Activated CD8-positive, alpha-beta memory T cell treated with anti-CD3 and anti-CD28 coated beads for 24 hours (primary cell): ENCODE results near the gene NEURL4.
"Not testable (repeated sequence)": the region's sequence is repeated elsewhere in the genome, so short reads cannot be mapped to it uniquely, and the experiment has no call there.

Experiments used
- DNase-seq: peaks from one replicate; pipeline ENCODE4 v3.0.0-alpha.2; 2020

The NEURL4 gene

DNA sequence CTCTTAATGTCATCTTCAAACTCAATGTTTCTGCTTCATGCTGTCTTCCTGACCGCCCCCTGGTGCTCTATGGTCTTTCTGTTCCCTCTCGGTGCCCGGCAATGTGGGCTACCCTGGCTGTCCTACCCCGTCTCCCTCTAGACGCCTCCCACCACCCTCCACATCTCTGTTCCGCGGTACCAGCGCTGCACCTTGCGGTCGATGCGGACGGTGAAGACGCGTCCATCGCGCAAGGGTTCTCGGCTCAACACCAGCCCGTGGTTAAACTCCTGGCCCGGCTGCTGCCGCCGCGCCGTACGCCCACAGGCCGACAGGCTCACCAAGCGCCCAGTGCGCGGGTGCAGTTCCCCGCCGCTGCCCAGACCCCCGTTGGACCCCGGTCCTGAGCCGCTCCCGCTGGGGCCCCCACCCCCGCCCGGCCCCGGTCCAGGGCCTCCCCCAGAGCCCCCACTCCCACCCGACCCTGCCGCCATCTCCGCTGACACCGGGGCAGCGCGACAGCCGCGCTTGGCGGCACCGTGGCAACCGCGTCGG, at the start of gene NEURL4:
Gene NEURL4, minus strand, starts transcription at position 496 of the 534 bp plus-strand sequence. Its CDS starts 23 bp downstream, at position 473.
- DNase-seq: no peak

DNA sequence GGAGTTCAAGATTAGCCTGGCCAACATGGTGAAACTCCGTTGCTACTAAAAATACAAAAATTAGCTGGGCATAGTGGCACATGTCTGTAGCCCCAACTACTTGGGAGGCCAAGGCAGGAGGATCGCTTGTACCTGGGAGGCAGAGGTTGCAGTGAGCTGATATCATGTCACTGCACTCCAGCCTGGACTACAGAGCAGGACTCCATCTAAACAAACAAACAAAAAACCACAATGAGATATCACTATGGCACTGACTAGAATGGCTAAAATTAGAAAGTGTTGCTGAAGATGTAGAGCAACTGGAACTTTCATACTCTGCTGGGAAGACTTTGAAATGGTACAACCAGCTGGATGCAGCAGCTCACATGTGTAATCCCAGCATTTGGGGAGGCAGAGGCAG, 45.2 kb upstream of the NEURL4 start:
- no peak for DNase-seq

DNA sequence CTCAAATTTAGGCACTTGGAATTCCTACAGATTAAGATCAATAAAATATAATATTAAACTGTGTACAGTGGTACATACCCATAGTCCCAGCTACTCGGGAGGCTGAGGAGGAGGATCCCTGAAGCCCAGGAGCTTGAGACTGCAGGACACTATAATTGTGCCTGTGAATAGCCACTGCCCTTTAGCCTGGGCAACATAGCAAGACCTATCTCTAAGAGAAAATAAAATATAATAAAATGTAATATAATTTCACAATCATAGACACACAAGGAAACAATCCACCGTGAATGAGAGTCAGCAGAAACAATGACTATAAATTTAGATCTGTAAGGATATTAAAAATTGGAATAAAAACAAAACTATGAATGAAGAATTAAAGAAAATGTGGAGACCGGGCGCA, 41.7 kb upstream of the NEURL4 start:
- no peak for DNase-seq

DNA sequence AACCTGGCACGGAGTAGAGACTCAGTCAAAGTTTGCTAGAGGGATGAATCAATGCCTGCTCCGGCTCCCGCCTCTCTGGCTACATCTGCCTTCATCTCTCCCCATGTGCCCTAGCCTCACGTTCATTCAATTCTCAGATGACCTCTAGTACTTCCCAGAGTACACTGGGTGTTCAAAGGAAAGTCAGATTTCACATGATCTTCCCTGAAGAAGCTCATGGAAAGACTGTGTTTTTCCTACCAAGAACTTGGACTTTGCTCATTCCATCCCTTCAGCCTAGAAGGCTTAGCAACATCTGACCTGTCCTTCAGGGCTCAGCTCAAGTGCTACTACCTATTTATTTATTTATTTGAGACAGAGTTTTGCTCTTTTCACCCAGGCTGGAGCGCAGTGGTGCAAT, 40.7 kb upstream of the NEURL4 start:
- no peak for DNase-seq

DNA sequence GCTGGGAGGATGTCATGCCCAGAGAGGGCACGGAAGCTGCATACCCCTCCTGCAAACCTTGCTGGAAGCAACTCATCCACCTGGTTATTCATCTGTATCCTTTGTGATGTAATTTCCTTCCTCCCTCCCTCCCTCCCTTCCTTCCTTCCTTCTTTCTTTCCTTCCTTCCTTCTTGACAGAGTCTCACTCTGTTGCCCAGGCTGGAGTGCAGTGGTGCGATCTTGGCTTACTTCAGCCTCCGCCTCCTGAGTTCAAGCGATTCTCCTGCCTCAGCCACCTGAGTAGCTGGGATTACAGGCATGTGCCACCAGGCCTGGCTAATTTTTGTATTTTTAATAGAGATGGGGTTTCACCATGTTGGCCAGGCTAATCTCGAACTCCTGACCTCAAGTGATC, 39.5 kb upstream of the NEURL4 start:
- not testable (repeated sequence) for DNase-seq

DNA sequence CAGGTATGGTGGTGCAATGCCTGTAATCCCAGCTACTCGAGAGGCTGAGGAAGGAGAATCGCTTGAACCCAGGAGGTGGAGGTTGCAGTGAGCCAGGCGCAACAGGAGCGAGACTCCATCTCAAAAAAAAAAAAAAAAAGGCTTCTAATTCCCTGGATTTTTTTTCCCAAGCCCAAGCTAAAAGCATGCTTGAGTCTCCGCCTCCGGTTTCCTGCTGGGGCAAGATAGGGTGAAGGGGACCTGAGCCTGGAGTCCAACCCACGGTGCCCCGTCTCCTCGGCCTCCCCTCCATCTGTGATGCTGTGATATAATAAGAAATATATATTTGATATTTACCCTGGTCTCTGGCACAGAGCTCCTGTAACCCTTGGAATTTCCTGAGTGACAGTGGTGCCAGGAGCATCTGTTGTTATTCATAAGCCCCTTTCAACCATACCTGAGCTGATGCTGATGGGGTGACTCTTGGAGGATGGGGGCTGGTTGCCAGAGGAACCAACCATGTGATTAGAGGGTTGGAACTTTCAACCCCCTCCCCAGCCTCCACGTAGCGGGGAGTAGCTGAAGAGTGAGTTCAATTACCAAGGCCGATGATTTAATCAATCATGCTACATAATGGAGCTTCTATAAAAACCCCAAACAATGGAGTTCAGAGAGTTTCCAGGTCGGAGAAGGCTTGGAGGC, 38.9 kb upstream of the NEURL4 start:
- no peak for DNase-seq

DNA sequence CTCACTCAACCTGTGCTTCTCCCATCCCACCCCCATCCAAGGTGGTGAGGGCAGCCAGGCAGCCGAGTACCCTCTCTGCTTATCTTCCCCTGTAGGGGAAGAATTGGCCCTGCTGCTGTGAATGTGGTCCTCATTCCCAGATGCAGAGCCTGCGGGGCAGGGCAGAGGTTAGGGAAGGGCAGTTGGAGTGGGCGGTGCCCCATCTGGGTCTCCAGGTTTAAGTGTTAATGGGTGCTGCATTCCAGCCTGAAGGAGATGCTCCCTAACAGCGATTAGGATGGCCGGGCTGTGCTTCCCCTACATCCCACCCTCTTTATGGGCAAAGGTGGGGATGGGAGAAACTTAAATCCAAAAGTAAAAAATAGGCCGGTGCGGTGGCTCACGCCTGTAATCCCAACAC, 37.9 kb upstream of the NEURL4 start:
- DNase-seq: no peak

DNA sequence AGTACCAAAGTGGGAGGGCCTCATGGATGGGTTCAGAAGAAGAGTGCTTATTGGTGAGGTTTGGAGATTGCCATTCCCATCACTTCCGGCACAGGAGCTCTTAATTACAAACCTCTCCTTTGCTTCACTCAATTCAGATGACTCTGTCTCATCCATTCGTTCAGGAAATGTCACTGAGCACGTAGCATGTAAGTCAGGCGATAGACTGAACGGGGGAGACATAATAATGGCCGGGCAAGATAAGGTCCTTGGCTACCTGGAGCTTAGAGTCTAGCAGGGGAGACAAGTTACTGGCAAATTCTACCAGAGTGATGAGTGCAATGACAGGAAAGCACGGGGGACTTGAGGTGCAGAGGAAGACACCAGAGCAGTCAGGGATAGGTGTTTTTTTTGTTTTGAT, 36.8 kb upstream of the NEURL4 start:
- not testable (repeated sequence) for DNase-seq

DNA sequence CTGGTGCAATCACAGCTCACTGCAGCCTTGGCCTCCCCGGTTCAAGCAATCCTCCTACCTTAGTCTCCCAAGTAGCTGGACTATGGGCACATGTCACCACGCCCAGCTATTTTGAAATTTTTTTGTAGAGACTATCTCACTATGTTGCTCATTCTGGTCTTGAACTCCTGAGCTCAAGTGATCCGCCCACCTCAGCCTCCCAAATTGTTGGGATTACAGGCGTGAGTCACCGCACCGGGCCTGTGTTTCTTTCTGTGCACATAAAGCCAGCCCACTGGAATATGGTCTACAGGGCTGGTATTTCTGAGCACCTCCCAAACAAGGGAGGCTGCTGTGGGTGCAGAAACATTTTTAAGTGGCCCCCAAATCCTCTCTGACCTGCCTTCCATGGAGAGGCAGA, 34.2 kb upstream of the NEURL4 start:
- no peak for DNase-seq

DNA sequence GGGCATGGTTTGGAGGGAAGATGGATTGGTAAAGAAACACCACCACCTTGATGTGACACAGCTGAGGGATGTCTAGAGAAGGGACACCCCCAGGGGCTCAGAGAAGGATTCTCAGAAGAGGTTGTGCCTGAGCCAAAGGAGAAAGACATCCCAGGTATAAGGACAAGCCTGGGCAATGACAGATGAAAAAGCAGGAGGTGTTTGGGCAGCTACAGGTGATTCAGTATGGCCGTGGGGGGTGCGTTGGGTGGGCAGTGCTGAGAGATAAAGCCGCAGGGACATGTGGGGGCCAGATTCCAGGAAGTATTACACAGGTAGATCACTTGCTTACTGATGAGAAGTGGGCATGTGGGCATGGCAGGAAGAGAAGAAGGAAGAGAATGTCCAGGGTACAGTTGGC, 32.8 kb upstream of the NEURL4 start:
- no peak for DNase-seq

DNA sequence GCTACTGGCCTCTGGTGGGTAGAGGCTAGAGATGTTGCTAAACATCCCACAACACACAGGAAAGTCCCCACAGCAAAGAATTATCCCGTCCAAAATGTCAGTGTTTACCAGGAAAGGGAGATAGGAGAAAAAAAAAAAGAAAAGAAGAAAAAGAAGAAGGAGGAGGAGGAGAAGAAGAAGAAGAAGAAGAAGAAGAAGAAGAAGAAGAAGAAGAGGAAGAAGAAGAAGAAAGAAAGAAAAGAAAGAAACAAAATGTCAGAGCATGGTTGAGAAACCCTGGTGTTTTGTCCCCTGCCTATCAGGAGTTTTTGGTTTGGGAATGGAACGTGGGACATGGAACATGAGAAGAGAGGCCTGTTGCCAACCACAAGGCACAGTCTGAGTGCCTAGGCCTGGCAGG, 28.2 kb upstream of the NEURL4 start:
- no peak for DNase-seq

DNA sequence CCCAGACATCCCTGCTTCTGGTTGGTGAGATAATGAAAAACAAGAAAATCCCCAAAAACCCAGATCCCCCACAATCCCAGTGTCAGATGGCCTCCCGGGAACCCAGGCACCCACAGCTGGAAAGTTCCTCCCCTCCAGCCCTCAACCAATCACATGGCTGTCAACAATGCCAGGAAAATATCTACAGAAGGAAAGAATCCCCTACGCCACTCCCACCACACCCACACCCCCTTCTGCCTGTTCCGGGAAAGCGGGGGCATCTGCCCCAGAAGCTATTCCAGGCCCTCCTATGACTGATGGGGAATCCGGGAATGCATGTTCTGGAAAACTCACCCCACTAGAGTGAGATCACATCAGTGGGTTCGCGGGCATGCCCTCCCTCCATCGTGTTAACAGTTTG, 27.6 kb upstream of the NEURL4 start:
- no peak for DNase-seq

DNA sequence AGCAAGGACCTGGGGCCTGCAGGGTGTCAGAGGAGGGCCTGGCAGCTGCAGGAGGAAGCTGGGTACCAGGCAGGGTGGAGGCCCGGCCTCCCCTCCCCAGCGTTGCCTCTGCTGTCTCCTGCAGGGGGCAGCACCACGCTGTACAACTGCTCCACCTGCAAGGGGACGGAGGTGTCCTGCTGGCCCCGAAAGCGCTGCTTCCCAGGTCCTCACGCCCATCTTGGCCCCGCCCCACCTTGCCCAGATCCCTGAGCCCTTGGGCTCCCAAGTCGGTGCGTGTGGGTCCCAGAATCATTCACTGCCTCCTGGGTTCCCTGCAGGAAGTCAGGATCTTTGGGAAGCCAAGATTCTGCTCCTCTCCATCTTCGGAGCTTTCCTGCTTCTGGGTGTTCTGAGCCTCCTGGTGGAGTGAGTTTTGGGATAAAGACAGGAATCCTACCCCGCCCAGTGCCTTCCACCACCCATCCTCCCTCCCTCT, 27.0 kb upstream of the NEURL4 start:
- DNase-seq: peak; percentile 94

DNA sequence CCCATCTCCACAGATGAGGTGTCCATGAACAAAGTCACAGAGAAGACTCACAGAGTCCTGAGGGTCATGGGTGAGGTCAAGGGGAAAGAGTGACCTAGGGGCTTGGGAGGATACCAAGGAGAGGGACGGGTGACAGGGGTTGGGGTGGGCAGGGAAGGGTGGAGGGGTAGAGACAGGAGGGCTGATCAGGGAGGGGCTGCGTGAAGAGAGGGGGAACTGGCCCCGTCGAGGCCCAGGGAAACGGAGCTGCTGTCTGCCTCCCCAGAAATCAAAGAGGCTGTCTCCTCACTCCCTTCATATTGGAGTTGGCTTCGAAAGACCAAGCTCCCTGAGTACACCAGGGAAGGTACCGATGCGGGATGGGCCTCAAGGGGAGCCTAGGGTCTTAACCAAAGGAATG, 26.4 kb upstream of the NEURL4 start:
- no peak for DNase-seq

DNA sequence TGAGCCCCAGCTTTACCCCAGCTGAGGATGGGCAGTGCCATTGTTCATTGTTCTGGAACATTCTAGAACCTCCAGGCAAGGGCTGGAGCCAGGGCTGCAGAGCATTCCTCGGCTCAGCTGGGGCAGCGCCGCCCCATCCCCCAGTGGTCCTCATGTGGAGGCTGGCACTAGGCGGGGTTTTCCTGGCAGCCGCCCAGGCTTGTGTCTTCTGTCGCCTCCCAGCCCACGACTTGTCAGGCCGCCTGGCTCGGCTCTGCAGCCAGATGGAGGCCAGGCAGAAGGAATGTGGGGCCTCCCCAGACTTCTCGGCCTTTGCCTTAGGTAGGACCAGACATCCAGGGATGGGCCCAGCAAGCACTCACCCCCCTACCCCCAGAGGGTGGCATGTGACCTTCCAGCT, 25.9 kb upstream of the NEURL4 start, which contains the start of gene TMEM95:
Gene TMEM95, plus strand, starts transcription at position 104 of the 400 bp plus-strand sequence. Its CDS starts 49 bp downstream, at position 153.
- no peak for DNase-seq

DNA sequence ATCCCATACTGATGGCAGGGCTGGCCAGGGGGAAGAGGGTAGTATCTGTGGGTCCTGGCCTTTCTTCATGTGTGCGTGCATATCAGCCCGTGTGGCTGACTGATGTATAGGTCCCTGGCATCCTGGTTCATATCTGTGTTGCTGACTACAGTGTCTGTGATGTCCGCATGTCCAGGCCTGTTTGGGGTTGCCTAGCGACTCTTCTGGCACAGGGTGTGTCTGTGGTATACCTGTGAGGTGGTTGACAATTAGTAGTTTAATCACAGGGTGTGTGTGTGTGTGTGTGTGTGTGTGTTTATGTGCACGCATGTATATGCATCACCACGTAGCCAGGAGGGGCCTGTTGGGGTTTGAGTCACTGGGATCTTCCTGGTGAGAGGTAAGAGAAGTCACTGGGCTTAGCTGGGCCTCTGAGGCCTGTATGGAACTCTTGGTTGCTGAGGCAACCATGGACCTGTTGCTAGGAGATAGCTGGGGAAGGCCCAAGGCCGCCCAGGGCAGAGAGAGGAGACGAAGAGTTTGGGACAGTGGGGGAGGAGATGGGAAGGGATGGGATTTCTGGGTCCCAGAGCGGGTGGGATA, 25.2 kb upstream of the NEURL4 start:
- no peak for DNase-seq

DNA sequence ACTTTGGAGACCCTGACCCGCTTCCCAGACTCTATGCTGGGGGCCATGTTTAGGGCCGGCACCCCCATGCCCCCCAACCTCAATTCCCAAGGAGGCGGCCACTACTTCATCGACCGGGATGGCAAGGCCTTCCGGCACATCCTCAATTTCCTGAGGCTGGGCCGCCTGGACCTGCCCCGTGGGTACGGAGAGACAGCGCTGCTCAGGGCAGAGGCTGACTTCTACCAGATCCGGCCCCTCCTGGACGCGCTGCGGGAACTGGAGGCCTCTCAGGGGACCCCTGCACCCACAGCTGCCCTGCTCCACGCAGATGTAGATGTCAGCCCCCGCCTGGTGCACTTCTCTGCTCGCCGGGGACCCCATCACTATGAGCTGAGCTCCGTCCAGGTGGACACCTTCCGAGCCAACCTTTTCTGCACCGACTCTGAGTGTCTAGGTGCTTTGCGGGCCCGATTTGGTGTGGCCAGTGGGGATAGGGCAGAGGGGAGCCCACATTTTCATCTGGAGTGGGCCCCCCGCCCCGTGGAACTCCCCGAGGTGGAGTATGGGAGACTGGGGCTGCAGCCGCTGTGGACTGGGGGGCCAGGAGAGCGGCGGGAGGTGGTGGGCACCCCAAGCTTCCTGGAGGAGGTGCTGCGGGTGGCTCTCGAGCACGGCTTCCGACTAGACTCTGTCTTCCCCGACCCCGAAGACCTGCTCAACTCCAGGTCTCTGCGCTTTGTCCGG, 23.9 kb upstream of the NEURL4 start:
- no peak for DNase-seq

DNA sequence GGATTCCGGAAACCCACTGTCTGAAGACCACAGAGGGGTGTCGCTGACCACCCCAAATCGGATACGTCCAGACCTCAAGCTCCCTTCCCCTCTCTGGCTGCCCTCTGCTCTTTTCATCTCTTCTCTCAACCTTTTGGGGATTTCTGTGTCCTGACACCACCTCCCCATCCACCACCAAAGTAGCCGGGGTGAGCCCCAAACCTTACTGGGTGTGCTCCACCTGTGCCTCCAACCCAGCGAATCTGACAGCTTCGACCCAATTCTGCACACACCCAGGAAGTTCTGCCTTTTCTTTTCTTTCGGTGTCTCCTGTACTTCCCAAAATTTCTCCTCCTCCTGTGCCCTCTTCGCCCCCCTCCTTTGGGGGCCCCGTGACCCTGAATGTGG, 23.4 kb upstream of the NEURL4 start:
- no peak for DNase-seq

DNA sequence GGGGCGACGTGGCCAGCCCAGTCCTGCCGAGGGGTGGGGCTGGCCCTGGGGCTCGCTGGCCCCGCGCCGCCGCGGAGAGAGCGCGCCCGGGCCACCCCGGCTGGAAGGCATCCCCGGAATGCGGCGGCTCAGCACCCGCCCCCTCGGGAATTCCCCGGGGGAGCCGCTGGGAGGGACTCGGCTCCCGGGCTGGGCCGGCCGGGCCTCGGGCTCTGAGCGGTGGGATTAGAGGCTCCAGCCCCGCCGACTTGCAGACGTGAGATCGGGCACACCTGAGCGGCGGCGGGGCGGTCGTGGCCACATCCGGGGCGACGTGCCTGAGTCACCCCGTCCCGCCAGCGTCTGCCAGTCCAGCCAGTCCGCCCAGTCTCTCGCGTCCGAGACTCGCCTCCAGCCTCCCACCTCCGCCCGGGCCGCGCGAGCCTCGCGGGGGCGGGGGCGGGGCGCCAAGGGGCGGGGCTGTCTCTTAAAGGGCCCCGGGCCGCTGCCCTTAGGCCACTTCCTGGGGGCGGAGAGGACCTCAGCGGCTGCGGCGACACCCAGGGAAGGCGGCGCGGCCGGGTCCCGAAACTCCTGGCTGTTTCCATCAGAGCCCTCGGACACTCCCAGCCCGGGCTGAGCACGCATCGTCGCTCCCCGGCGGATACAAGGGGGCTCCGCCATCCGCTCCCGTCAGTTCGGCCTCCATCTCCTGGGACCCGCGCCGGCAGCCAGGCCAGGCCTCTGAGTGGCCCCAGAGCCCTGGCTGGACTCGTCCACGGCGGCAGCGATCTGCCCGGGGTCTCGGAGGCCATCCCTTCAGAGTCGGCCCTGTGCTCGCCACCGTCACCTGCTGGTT, 22.7 kb upstream of the NEURL4 start, which contains the start of gene KCTD11:
Gene KCTD11, plus strand, starts transcription at position 498 of the 838 bp plus-strand sequence.
- peak; percentile 90 for DNase-seq

DNA sequence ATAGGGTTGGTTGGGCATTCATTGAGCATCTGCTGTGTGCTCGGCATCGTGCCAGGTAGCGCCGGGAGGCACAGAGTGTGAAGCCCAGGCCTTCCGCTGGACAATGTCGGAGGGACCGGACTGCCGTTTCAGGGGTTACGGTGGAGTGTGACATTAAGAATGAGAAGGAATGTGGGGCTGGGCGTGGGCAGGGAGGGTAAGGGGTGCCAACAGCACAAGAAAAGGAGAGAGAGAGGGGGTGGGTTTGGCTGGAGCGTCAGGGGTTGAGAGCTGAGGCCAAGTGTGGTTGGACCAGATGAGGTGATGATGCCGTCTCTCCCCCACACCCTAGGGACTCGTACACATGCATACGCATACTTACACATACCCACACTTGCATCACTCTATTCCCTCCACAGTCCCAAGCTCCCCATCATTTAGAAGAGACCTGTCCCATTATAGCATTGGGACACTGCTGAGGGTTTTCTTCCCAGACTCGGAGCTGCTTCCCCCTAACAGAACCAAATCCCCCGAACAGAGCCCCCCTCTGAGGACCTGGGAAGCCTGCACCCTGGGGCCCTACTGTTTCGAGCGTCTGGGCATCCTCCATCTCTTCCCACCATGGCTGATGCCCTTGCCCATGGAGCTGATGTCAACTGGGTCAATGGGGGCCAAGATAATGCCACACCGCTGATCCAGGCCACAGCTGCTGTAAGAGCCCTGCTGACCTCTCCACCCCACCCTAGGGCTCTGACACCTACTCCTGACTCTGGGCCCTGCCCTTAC, 19.5 kb upstream of the NEURL4 start:
- DNase-seq: no peak

DNA sequence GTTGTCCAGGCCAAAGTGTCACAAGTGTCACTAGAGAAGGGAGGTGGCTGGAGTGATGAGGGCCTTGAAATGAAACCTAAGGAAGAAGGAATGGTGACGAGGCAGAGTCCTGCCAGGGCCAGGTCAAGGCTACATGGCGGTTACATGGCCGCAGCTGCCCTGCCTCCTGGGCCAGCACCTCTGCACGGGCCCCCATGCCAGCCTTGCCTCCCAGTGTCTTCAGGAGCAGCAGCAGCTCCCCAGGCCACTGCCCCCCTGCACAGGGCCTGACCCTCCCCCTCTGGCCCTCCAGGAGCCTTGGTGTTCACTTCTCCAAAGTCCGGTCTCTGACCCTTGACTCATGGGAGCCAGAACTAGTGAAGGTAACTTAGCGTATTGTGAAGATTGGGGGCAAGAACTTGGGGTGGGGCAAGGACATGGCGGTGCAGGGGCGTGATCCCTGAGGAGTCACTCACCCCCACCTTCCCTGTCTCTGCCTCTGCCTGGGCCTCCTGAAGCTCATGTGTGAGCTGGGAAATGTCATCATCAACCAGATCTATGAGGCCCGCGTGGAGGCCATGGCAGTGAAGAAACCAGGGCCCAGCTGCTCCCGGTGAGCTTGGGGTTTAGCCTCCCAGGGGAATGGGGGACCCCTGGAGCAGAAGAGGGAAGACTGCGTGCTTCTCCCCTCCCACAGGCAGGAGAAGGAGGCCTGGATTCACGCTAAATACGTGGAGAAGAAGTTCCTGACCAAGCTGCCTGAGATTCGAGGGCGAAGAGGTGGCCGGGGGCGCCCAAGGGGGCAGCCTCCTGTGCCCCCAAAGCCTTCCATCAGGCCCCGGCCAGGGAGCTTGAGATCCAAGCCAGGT, 18.7 kb upstream of the NEURL4 start:
- DNase-seq: no peak
